GM11168 (cell line): Measurements from ENCODE around the gene HES1.
"Not testable (repeated sequence)": the region's sequence is repeated elsewhere in the genome, so short reads cannot be mapped to it uniquely, and the experiment has no call there.

Source experiments
- in situ Hi-C: fragments of 300-500 bp; cut with MboI; formaldehyde crosslinking; loops from one replicate; pipeline ENCODE4 v1.12.0; 2022; ENCODE audit warnings: low sequenced_read_pairs; ENCODE audit not compliant: unreplicated experiment

HES1 gene

DNA sequence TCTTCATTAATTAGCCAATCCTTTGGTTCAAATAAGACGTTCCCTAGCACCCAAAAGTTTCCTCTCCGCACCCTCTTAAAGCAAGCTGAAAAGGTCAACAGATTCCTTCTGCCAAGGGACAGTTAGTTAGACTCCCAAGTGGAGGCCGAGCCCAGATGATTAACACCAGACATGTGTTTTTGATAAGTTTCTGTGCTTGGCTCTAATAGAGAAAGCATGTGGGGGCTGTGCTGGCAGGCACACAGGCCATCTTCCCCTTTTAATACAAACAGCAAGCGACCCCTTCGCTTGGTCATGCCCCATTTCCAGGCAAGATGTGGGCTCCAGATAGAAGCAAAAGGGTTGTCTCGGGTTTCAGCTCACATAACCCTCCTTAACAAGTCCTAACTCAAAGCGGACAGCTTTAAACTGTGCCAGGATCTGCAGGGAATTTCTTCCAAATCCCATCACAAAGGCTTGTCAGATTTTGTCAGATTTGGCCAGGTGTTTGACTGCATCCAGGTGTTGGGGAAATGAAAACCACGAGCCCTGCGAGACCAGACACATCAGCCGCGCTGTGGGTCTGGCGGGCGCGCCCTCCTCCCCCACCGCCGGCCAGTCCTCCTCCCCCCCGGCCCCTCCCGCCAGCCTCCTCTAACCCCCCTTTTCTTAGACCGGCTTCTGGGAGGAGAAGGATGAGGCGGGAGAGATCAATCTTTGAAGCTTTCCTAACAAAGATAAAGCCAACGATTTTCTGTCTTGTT is 3.3 kb downstream of the HES1 start:
- in situ Hi-C loops: no loop called here

DNA sequence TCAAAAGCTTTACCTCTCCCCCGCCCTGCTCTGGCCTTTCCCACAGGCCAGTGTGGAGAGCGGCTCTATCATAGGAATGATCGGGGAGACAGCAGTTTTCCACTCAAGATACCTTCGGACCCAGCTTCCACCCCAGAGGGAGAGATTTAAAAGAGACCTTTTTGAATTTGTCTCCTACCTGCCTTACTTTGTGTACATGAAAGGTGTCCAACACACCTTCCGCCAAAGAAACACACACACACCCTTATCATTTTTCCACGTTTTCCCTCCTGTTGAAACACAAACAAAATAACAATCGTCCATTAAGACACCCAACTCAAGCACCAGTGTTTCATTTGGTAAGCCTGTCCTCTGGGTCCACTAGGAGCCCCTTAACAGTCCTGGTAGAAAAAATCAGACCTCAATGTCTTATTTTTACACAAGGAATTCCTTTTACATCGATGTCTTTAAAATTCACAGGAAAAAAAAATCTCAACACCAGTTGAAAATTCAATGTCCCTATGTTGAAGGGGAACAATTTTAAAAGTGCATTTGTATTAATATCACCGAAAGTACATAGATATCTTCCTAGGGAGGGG is 4.0 kb downstream of the HES1 start:
- in situ Hi-C loops: no loop called here

- in situ Hi-C loops: no loop called here
Observed at GRCh38 chr3:194140520-194141414, 4.8 kb downstream of the HES1 start.

- in situ Hi-C loops: no loop called here
Observed at GRCh38 chr3:194141415-194142155, 5.6 kb downstream of the HES1 start.

- in situ Hi-C loops: no loop called here
Observed at GRCh38 chr3:194142156-194142910, 6.4 kb downstream of the HES1 start.

GRCh38 chr3:194145702-194146101 is 9.8 kb downstream of the HES1 start:
- in situ Hi-C loops: no loop called here

- in situ Hi-C loops: no loop called here
Observed at GRCh38 chr3:194147679-194148078, 11.7 kb downstream of the HES1 start.

GRCh38 chr3:194148383-194148782 is 12.4 kb downstream of the HES1 start:
- in situ Hi-C loops: no loop called here

GRCh38 chr3:194150252-194150934 is 14.4 kb downstream of the HES1 start:
- in situ Hi-C loops: no loop called here

GRCh38 chr3:194150935-194151302 is 15.0 kb downstream of the HES1 start:
- in situ Hi-C loops: not testable (repeated sequence)

GRCh38 chr3:194154346-194154745 is 18.4 kb downstream of the HES1 start:
- in situ Hi-C loops: no loop called here

- in situ Hi-C loops: no loop called here
Observed at GRCh38 chr3:194156095-194156494, 20.1 kb downstream of the HES1 start.

DNA sequence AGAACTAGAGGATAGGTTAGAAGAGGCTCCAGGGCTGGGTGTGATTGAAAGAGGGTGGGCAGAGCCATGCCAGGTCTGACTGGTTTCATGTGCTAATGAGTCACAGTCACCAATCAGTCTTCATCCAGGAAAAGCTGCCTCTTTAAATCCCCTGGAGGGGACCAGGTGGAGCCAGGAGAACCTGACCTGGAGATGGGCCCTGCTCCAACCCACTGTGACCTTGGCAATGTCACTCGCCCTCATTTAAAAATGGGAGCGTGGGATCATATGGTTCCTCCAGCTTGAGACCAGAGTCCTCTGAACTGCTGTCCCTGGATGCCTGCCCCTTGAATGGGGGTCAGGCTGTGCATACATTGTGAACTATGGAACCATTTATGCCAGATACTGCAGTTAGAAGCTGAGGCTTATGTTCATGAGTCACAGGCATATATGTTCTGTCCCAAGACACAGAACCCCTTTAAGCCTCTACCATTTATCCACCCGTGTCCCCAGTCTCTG is 23.0 kb downstream of the HES1 start:
- in situ Hi-C loops: no loop called here

DNA sequence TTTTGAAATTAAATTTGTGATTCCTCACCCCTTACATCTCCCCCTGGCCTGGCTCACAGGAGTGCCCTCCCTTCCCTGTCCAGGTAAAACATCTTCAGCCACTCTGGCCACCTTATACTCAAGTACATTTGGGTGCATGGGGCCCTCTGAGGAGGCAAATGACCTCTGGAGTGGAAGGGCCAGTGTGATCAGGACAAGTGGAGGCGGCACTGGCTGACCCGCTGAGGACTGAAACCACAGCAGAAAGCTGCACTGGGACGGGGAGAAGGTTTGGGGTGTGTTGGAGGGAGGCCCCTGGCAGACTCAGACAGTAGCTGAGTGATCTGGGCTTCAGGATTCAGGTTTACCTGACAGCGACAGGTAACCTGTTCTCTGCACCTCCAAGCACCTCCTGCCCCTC is 24.2 kb downstream of the HES1 start:
- in situ Hi-C loops: no loop called here

DNA sequence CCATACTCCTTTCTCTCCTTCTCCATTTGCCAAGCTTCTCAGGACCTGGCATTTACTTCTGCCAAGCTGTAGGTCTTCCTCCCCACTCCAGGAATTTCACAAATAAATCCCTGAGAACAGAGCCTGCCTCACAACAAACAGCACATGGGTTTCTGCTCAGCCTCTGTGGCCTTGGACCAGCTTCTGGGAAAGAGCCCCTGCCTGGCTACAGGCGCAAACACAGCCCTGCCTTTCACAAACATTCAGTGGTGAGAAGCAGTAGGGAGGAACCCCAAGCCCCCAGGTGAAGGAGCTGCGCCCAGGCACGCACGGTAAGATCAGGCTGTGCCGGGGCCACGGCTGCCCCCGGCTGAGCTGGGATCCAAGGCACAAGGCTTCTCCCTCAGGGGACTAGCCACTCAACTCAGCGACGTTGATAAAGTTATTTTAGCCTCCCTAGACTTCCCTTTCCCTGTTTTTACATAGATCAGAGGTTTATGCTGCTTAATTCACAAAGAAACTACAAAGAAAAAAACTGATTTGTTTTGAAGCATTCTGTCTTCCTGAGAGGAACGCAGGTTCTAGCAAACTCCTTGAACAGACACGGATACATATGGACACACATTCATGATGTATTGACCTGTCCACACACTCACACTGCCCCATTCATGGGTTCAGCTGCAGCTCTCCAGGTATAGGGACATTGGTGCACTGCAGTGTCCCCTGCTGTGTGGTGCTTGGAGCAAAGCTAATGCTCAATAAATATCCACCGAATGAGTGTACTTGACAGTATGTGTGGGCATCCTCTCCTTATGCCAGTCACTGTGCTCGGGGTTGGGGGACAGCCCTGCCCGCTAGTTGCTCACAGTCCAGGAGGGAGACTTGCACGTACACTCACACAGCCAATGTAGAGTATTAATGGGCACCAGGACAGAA is 25.4 kb downstream of the HES1 start:
- in situ Hi-C loops: no loop called here

DNA sequence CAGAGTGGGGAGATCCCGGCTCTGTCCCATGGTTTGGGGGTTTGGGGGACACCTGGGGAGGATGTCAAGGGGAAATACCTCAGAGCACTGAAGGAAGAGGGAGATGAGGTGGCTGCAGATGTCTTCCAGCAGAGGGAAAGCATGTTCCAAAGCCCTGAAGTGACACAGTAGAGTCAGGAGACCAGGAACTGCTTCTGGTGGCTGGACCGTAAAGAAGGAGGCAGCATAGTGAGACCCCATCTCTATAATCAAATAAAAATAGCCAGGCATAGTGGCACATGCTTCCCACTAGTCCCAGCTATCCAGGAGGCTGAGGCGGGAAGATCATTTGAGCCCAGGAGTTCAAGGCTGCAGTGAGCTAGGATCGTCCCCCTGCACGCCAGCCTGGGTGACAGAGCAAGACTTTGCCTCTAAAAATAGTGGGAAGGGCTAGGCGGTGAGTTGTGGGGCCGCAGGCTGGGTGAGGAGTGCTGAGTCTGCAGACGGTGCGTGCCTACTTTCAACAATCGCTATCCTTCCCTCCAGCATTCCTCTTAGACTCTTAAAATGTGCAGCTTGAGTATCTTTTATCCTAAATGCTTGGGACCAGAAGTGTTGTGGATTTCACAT is 26.2 kb downstream of the HES1 start:
- in situ Hi-C loops: no loop called here

- in situ Hi-C loops: no loop called here
Observed at GRCh38 chr3:194162817-194163584, 27.1 kb downstream of the HES1 start.
